HepG2 (cell line): Measurements from ENCODE around the gene SAXO1.

ENCODE experiments used
- CC2D1A ChIP-seq: sonication (generic); formaldehyde crosslinking; IDR thresholded peaks from 2 replicates; pipeline ENCODE4 v1.8.1; 2023; ENCODE audit warnings: mild to moderate bottlenecking, missing genetic modification reagents
- KLF13 ChIP-seq: sonication (generic); formaldehyde crosslinking; IDR thresholded peaks from 2 replicates; pipeline ENCODE4 v1.4.0; 2020; ENCODE audit warnings: mild to moderate bottlenecking, missing genetic modification reagents
- MXD4 ChIP-seq: IDR thresholded peaks from 2 replicates; pipeline ENCODE4 v1.6.1; 2016; ENCODE audit warnings: mild to moderate bottlenecking, missing biosample characterization, missing genetic modification reagents
- MXI1 ChIP-seq: IDR thresholded peaks from 3 replicates; pipeline ENCODE4 v1.6.1; 2012; ENCODE audit warnings: low read depth, low read length, inconsistent platforms, borderline replicate concordance
- MYC ChIP-seq: sonication (generic); formaldehyde crosslinking; IDR thresholded peaks from 2 replicates; pipeline ENCODE4 v1.9.0; 2021; ENCODE audit warnings: missing genetic modification reagents, borderline replicate concordance
- MZF1 ChIP-seq: sonication (generic); formaldehyde crosslinking; IDR thresholded peaks from 2 replicates; pipeline ENCODE4 v1.8.1; 2023; ENCODE audit warnings: mild to moderate bottlenecking, missing genetic modification reagents, borderline replicate concordance
- NCOA2 ChIP-seq: sonication (generic); formaldehyde crosslinking; IDR thresholded peaks from 2 replicates; pipeline ENCODE4 v1.8.0; 2022; ENCODE audit warnings: inconsistent platforms
- PHF8 ChIP-seq: sonication (generic); formaldehyde crosslinking; IDR thresholded peaks from 2 replicates; pipeline ENCODE4 v1.5.0; 2020; ENCODE audit warnings: missing genetic modification reagents
- SIN3A ChIP-seq: IDR thresholded peaks from 2 replicates; pipeline ENCODE4 v1.6.1; 2011; ENCODE audit warnings: low read depth, mild to moderate bottlenecking, control low read depth, low read length, borderline replicate concordance
- SMARCC2 ChIP-seq: fragments of 450-650 bp; IDR thresholded peaks from 2 replicates; pipeline ENCODE4 v1.6.1; 2017; ENCODE audit warnings: antibody characterized with exemption, mild to moderate bottlenecking
- TCF7L2 ChIP-seq: IDR thresholded peaks from 2 replicates; pipeline ENCODE4 v1.6.1; 2011; ENCODE audit warnings: mild to moderate bottlenecking, low read depth, low read length, moderate library complexity
- ZSCAN29 ChIP-seq: sonication (generic); formaldehyde crosslinking; conservative IDR thresholded peaks from 2 replicates; pipeline ENCODE4 v1.4.0; 2020; ENCODE audit warnings: mild to moderate bottlenecking, missing genetic modification reagents
- TF ChIP-seq, protein P1 (sequence below): sonication (generic); IDR thresholded peaks from 2 replicates; pipeline ENCODE4 v1.6.1; 2016; ENCODE audit warnings: low read depth, borderline replicate concordance

DNA sequence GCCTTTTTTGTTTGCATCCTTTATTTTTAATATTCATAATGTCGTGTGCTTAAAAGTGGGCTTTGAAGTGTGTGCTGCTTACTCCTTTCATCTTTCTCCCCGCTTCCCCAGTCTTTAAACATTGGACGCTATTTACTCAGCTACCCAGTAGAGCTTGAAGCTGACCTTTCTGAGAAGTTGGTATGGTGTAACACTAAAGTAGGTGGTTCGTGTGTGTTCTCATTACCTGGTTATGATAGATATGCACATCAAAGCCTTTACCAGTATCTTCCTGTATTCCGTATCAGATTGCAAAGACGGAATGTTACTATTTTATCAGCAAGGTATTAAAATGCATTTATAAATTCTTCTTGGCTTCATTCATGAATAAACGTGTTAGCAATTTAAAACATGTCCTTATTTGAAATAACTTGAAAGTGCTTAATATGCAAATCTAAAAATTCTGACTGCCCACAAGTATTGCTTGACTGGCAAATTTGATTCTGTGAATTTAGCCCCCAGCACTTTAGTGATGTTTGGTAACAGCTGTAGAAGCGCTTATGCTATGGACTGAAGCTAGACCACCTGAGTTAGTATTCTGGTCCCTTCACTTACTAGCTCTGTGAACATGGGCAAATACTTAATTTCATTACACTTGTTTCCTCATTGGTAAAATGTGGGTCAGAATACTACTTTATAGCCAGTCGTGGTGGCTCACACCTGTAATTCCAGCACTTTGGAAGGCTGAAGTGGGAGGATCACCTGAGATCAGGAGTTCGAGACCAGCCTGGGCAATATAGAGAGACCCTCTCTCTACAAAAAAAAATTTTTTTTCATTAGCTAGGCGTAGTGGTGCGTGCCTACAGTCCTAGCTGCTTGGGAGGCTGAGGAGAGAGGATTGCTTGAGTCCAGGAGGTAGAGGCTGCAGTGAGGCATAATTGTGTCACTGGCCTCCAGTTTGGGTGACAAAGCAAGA, 17.9 kb upstream of the SAXO1 start:
- no peak for TF ChIP-seq PHF8
- no peak for TF ChIP-seq MXI1
- TF ChIP-seq, protein P1, sequence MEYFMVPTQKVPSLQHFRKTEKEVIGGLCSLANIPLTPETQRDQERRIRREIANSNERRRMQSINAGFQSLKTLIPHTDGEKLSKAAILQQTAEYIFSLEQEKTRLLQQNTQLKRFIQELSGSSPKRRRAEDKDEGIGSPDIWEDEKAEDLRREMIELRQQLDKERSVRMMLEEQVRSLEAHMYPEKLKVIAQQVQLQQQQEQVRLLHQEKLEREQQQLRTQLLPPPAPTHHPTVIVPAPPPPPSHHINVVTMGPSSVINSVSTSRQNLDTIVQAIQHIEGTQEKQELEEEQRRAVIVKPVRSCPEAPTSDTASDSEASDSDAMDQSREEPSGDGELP, result no peak
- TF ChIP-seq CC2D1A (CRISPR knock-in tag), result no peak
- no peak for TF ChIP-seq ZSCAN29 (CRISPR knock-in tag)
- no peak for TF ChIP-seq TCF7L2
- no peak for TF ChIP-seq KLF13 (CRISPR knock-in tag)
- TF ChIP-seq SIN3A, result no peak
- TF ChIP-seq MXD4 (CRISPR knock-in tag), result no peak
- no peak for TF ChIP-seq MZF1 (CRISPR knock-in tag)
- TF ChIP-seq NCOA2 (CRISPR knock-in tag), result peak; percentile 57
- TF ChIP-seq MYC (CRISPR knock-in tag), result no peak
- TF ChIP-seq SMARCC2, result no peak
